HT-29 (cell line): ENCODE measurements around the gene PTTG1IP2. TPM values are rescaled to one million over a fixed set of nuclear protein-coding genes. Genes with fewer than 3 reads are reported as not detected.

Experiments used
- DNase-seq: peaks from one replicate; pipeline ENCODE4 v3.0.0-alpha.2; 2015; ENCODE audit warnings: low spot score
- total RNA-seq: library from RNA; depleted of rRNA; stranded (reverse); fragments of >200 nt; shearing (Covaris generic); gene quantifications from 2 replicates; pipeline ENCODE4 v1.2.3, GENCODE V29; 2014; rRNA removed

Gene PTTG1IP2
- total RNA-seq, 1 experiment from 2014 or later, result not detected

DNA sequence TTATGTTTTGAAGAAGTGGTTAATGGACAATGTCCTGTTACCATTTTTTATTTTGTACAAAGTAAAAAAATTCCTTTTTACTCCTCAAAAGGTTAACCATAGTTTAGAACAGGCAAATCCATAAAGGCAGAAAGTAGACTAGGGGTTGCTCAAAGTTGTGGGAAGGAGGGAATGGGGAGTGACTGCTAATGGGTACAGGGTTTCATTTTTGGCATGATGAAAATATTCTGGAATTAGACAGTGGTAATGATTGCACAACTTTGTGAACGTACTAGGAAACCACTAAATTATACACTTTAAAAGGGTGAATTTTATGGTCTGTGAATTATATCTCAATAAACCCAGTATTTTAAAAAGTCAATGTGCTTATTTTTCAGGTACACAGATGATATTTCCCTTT is 91.3 kb downstream of the PTTG1IP2 start:
- no peak for DNase-seq

Other genes with a start within 250 kb of the PTTG1IP2 start
- 5.4 and 9.2 TPM in 2 replicates for gene CFAP69, start 224.5 kb upstream of the PTTG1IP2 start, total RNA-seq
- gene FAM237B, start 148.3 kb upstream of the PTTG1IP2 start, total RNA-seq, result not detected in 2 replicates
- 4.5 and 8.1 TPM in 2 replicates for gene GTPBP10, start 122.9 kb upstream of the PTTG1IP2 start, total RNA-seq
- 34.5 and 56.8 TPM in 2 replicates for gene CLDN12, start 66.2 kb upstream of the PTTG1IP2 start, total RNA-seq
- gene CDK14, start 126.7 kb downstream of the PTTG1IP2 start, total RNA-seq, result 0.18 and 0.61 TPM in 2 replicates